GM12878 (cell line): ENCODE measurements around the gene CREB5. TPM values are rescaled to one million over a fixed set of nuclear protein-coding genes. Genes with fewer than 3 reads are reported as not detected.

Source experiments
- ATAC-seq: fragments of 200-7000 bp; cut with Tn5 transposase; 3 replicates; pipeline ENCODE4 v1.9.1; 2020; ENCODE audit warnings: mild to moderate bottlenecking, moderate library complexity
- BruUV-seq: library from RNA; stranded (reverse); fragments of 400-500 nt; replicated peaks from 2 replicates; lab custom pipeline; 2021; lab: Mats Ljungman, UMichigan
- CTCF ChIA-PET: fragments of 300-600 bp; sonication (Branson Sonifier 250); formaldehyde crosslinking; extraction: SDS; loops from one replicate; lab custom pipeline; 2021; ENCODE audit warnings: inconsistent platforms; lab: Yijun Ruan, JAX
- POLR2A ChIA-PET: fragments of 350-600 bp; formaldehyde crosslinking; extraction: SDS; loops from one replicate; lab custom pipeline; 2021; ENCODE audit warnings: inconsistent platforms; lab: Charles Lee
- RAD21 ChIA-PET: fragments of 300-600 bp; sonication (Branson Sonifier 250); formaldehyde crosslinking; loops from one replicate; lab custom pipeline; 2023; ENCODE audit warnings: antibody characterized with exemption; ENCODE audit not compliant: unreplicated experiment; lab: Charles Lee
- SMC1A ChIA-PET: fragments of 300-600 bp; sonication (Branson Sonifier 250); formaldehyde crosslinking; loops from one replicate; lab custom pipeline; 2023; ENCODE audit not compliant: unreplicated experiment, uncharacterized antibody; lab: Charles Lee
- DNase-seq: peaks from one replicate; pipeline ENCODE4 v3.0.0-alpha.2; 2011; ENCODE audit warnings: low read depth, low spot score
- FAIRE-seq: peaks from 3 replicates; lab custom pipeline; 2011; peaks lifted over from hg19 to GRCh38; lab: Jason Lieb, UNC
- H2AFZ ChIP-seq: 2 replicates; pipeline ENCODE4 v1.6.0; 2011; ENCODE audit warnings: low read depth, low read length, control low read depth; ENCODE audit not compliant: control insufficient read depth
- H3K27ac ChIP-seq: 2 replicates; pipeline ENCODE4 v1.5.1; 2011; ENCODE audit warnings: control low read depth; ENCODE audit not compliant: control insufficient read depth, insufficient read depth
- H3K27me3 ChIP-seq, 2 experiments: replicated peaks in 1 of 2; 2 replicates each; pipeline versions ENCODE4 v1.6.0 to v1.6.1; 2011; ENCODE audit warnings: low read length in 1 of 2; ENCODE audit not compliant: control insufficient read depth in 2 of 2, insufficient read depth in 2 of 2
- H3K36me3 ChIP-seq, 2 experiments: 2 replicates each; pipeline ENCODE4 v1.5.1; 2011; ENCODE audit warnings: low read length in 1 of 2; ENCODE audit not compliant: control insufficient read depth in 2 of 2, insufficient read depth in 2 of 2
- H3K4me1 ChIP-seq: 2 replicates; pipeline ENCODE4 v1.6.1; 2011; ENCODE audit warnings: mild to moderate bottlenecking, low read length, moderate library complexity, mixed read lengths; ENCODE audit not compliant: control insufficient read depth, insufficient read depth
- H3K4me2 ChIP-seq: 2 replicates; pipeline ENCODE4 v1.6.0; 2011; ENCODE audit warnings: control low read depth; ENCODE audit not compliant: control insufficient read depth, insufficient read depth
- H3K4me3 ChIP-seq: fragments of 200-600 bp; sonication (generic); 2 replicates; pipeline ENCODE4 v1.5.1; 2016
- H3K79me2 ChIP-seq: 2 replicates; pipeline ENCODE4 v1.6.0; 2011; ENCODE audit warnings: low read length; ENCODE audit not compliant: control insufficient read depth, insufficient read depth
- H3K9ac ChIP-seq: 2 replicates; pipeline ENCODE4 v1.8.0; 2011; ENCODE audit warnings: low read length, control low read depth, mixed read lengths; ENCODE audit not compliant: control insufficient read depth, insufficient read depth
- H3K9me3 ChIP-seq: replicated peaks from 3 replicates; pipeline ENCODE4 v1.5.1; 2011; ENCODE audit warnings: mild to moderate bottlenecking, low read length; ENCODE audit not compliant: control insufficient read depth, insufficient read depth
- H4K20me1 ChIP-seq: 2 replicates; pipeline ENCODE4 v1.6.0; 2011; ENCODE audit not compliant: control insufficient read depth, insufficient read depth
- BACH1 ChIP-seq: fragments of 450-650 bp; IDR thresholded peaks from 2 replicates; pipeline ENCODE4 v1.6.1; 2017; ENCODE audit warnings: mild to moderate bottlenecking, borderline replicate concordance
- BCL11A ChIP-seq: IDR thresholded peaks from 2 replicates; pipeline ENCODE4 v1.6.1; 2011; ENCODE audit warnings: low read depth, low read length
- EED ChIP-seq: sonication (generic); IDR thresholded peaks from 2 replicates; pipeline ENCODE4 v1.6.1; 2016; ENCODE audit warnings: antibody characterized with exemption, low read depth
- IRF4 ChIP-seq: IDR thresholded peaks from 2 replicates; pipeline ENCODE4 v1.6.1; 2011; ENCODE audit warnings: low read depth, low read length
- MXI1 ChIP-seq: fragments of 150-350 bp; IDR thresholded peaks from 2 replicates; pipeline ENCODE4 v1.6.1; 2011; ENCODE audit warnings: low read depth, mild to moderate bottlenecking, inconsistent platforms, low read length, improper control_type of control experiment
- MYB ChIP-seq: fragments of 150-350 bp; IDR thresholded peaks from 2 replicates; pipeline ENCODE4 v1.6.1; 2014; ENCODE audit warnings: mild to moderate bottlenecking, low read depth, low read length, borderline replicate concordance
- NBN ChIP-seq: fragments of 450-650 bp; IDR thresholded peaks from 2 replicates; pipeline ENCODE4 v1.6.1; 2016
- NR2F1 ChIP-seq: fragments of 450-650 bp; conservative IDR thresholded peaks from 2 replicates; pipeline ENCODE4 v1.6.1; 2017; ENCODE audit warnings: mild to moderate bottlenecking
- RUNX3 ChIP-seq: IDR thresholded peaks from 2 replicates; pipeline ENCODE4 v1.6.1; 2012; ENCODE audit warnings: low read length, inconsistent platforms
- SIN3A ChIP-seq: IDR thresholded peaks from 2 replicates; pipeline ENCODE4 v1.6.1; 2012; ENCODE audit warnings: low read depth, low read length, improper control_type of control experiment
- SMC3 ChIP-seq: IDR thresholded peaks from 2 replicates; pipeline ENCODE4 v1.6.1; 2011; ENCODE audit warnings: low read length, improper control_type of control experiment, borderline replicate concordance
- SREBF1 ChIP-seq: IDR thresholded peaks from 2 replicates; pipeline ENCODE4 v1.6.1; 2012; ENCODE audit warnings: mild to moderate bottlenecking, low read length
- TCF3 ChIP-seq: IDR thresholded peaks from 2 replicates; pipeline ENCODE4 v1.6.1; 2012; ENCODE audit warnings: low read depth, mild to moderate bottlenecking, low read length, borderline replicate concordance; ENCODE audit not compliant: insufficient read depth
- ZBED1 ChIP-seq: IDR thresholded peaks from 2 replicates; pipeline ENCODE4 v1.6.1; 2016; ENCODE audit warnings: borderline replicate concordance
- WGBS: methylation state at CpG from one replicate; pipeline ENCODE4 v1.1.6; 2016; ENCODE audit warnings: low lambda C conversion rate; ENCODE audit not compliant: insufficient replicate concordance, insufficient coverage; ENCODE audit errors: missing lambda C conversion rate; 5-methylcytosine and 5-hydroxymethylcytosine counted together
- in situ Hi-C: fragments of 300-500 bp; cut with MboI; formaldehyde crosslinking; loops from 9 replicates; pipeline ENCODE4 v1.14.3; 2018; ENCODE audit warnings: mixed read lengths
- intact Hi-C: fragments of 100-400 bp; cut with micrococcal nuclease; formaldehyde crosslinking; loops from one replicate; pipeline ENCODE4 v1.14.2; 2022; ENCODE audit not compliant: unreplicated experiment
- polyA plus RNA-seq, 11 experiments: library from polyadenylated mRNA; depleted of rRNA in 4 of 11; unstranded in 6 of 11; stranded (reverse) in 5 of 11; fragments of >200 nt; fragmentation: Nextera tagmentation in 4 of 11; fragmentation: Illumina TruSeq in 1 of 11; extraction: Ambion mirVana in 4 of 11; extraction: Trizol in 1 of 11; gene quantifications; 1 replicate in 1 of 11; 2 replicates in 10 of 11; pipeline versions ENCODE4 v1.2.1 to v1.2.3, GENCODE V29; 2011 to 2016; ENCODE audit warnings: inconsistent platforms in 2 of 11, missing spikeins in 2 of 11, low read depth in 1 of 11
- total RNA-seq, 4 experiments: library from RNA; depleted of rRNA in 3 of 4; stranded (reverse); fragments of >200 nt in 3 of 4; fragmentation: Illumina TruSeq in 1 of 4; extraction: Trizol in 1 of 4; gene quantifications; 2 replicates each; pipeline versions ENCODE4 v1.2.1 to v1.2.3, GENCODE V29; 2013 to 2021
- TF ChIP-seq, protein P1 (sequence below): IDR thresholded peaks from 2 replicates; pipeline ENCODE4 v1.6.1; 2012; ENCODE audit warnings: low read length, inconsistent platforms

Gene CREB5
- total and polyA plus RNA-seq, 10 of the 15 experiments (the other 5 are each of a cell fraction or from before 2014, with no cell fraction given), result 12.9 to 74.1 (median 53.0) TPM

DNA sequence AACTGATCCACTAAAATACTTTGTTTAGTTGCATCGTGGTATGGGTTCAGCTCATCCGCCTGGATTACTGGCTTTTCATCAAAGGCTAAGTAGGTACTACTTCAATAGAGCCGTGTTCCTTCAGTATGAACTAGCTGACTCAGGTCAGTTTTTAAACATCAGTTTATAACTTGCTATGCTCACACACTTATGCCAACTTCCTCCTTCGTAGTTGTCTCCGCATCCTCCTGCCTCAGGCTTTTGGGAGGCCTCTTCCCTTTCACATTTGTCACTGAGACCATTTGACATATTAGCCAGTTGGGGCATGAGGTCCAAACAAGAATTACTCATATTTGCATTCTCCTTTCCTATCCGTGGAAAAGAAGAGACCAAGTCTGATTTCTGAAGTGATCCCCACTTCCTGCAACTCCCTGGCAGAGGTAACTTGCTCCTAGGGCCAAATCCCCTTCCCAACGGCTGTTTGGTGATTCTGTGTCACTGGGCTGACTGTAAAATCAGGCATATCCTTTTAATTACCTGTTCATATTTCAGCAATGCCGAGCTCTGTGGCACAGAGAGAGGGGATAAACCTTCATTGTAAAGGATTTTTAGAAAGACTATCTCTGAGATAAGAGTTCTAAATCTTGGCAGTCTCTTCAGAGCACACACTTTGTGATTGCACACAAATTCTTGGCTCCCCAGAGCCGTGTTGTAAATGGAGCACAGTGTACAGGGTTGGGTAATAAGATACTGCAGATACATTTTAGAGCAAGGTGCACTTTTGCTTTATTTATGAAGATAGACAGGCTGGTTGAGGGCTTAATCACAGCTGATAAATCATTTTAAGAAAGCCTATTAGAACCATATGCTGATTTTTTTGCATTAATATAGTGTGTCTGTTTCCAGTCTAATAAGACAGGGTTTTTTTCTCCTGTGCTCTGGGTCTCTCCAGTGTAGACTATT, 108.0 kb downstream of the CREB5 start:
- 46% methylated on average over 9 of the region's 9 CpGs for WGBS
- FAIRE-seq, result no peak
- Histone ChIP-seq H4K20me1 (no peaks in the 10 kb centered on the region), H3K79me2 (no peaks in the 10 kb centered on the region), H3K36me3 (no peaks in the 10 kb centered on the region; a peak in 1 of 4 replicates), H3K9ac (no peak overlapping the region), H3K4me3 (no peak overlapping the region), H3K4me1 (peaks cover 14% of the 10 kb centered on the region), H3K27ac (no peak overlapping the region), H3K27me3 (no peaks in the 10 kb centered on the region), H3K4me2 (no peak overlapping the region), H2AFZ (no peak overlapping the region; the same call in 1 of the 2 replicates), H3K9me3 (no peaks in the 10 kb centered on the region)
- intact Hi-C loops, result loop anchor here (5.0 kb wide), 1 partner anchor 38 kb away; no protein-coding TSS in a partner anchor
- TF ChIP-seq NR2F1, result no peak
- TF ChIP-seq MYB, result no peak
- no peak for TF ChIP-seq SIN3A
- no peak for TF ChIP-seq IRF4
- TF ChIP-seq MXI1, result no peak
- no peak for TF ChIP-seq SREBF1
- TF ChIP-seq BACH1, result no peak
- TF ChIP-seq SMC3, result no peak
- peak; percentile 7; the same call in 1 of the 2 replicates for TF ChIP-seq RUNX3
- TF ChIP-seq, protein P1, sequence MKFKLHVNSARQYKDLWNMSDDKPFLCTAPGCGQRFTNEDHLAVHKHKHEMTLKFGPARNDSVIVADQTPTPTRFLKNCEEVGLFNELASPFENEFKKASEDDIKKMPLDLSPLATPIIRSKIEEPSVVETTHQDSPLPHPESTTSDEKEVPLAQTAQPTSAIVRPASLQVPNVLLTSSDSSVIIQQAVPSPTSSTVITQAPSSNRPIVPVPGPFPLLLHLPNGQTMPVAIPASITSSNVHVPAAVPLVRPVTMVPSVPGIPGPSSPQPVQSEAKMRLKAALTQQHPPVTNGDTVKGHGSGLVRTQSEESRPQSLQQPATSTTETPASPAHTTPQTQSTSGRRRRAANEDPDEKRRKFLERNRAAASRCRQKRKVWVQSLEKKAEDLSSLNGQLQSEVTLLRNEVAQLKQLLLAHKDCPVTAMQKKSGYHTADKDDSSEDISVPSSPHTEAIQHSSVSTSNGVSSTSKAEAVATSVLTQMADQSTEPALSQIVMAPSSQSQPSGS, result no peak
- TF ChIP-seq ZBED1, result 0 out of 2 replicates have a peak, but pooled peaks have one; percentile 2
- no peak for TF ChIP-seq TCF3
- peak; percentile 59; the same call in 1 of the 2 replicates for TF ChIP-seq EED
- no peak for TF ChIP-seq NBN
- no peak for TF ChIP-seq BCL11A
- ChIA-PET SMC1A (interaction anchor here (1.0 to 9.8 kb wide), 7 partner anchors 8 to 39 kb away, joined by 3 to 89 read pairs (median 8); no protein-coding TSS in a partner anchor), POLR2A (interaction anchor here (0.6 kb wide), 1 partner anchor 22 kb away, joined by 3 read pairs; no protein-coding TSS in a partner anchor), RAD21 (interaction anchor here (0.8 to 1.2 kb wide), 3 partner anchors 10 to 51 kb away, joined by 3 read pairs; no protein-coding TSS in a partner anchor), CTCF (interaction anchor here (0.6 to 1.7 kb wide), 3 partner anchors 9 to 165 kb away, joined by 3 to 4 read pairs (median 3); no protein-coding TSS in a partner anchor)
- in situ Hi-C loops, result no loop called here
- ATAC-seq, result no peak
- no TSS peak for BruUV-seq
- DNase-seq, result no peak
